ENCODE data around the gene FASN. TPM values are rescaled to one million over a fixed set of nuclear protein-coding genes. Genes with fewer than 3 reads are reported as not detected.
A peak's percentile ranks its signal among the peaks of the same experiment; 100 is the strongest.

Gene FASN
- total and polyA plus RNA-seq, 2 of the 4 experiments (the other 2 are of a cell fraction) = 12.4 to 56.0 TPM

DNA sequence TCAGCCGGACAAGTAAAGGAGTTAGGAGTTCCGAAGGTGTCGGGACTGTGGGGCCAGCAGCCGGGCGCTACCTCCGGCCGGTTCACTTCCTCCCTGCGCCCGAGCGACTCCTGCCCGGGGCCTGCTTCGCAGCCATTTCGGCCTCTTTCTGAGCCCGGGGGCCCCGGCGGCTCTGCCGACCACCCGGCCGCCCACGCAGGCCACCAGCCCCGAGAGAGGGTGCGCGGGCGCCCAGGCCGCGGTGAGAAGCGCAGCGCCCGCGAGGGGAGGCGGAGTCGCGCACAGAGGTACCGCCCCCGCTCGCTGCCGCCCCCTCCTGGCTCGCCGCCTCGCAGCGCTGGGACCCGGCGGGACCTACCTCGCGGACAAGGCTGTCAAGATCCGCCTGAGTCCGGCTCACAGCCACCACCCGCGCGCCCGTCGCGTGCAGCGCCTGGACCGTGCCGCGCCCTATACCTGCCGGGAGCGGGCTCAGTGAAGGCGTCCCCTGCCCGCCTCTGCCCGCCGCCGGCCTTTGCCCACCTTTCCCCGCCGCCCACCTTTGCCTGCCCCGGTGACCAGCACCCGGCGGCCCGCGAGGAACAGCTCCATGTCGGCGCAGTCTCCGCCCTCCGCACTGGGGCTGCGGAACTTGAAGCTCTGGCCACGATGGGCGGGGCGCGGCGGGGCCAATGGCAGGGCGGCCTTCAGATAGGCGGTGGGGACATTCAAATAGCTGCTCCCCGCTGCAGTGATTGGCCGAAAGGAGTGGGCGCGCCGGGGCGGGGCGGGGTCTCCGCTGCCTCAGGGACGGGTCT, 60.7 kb downstream of the FASN start, which contains the start of gene DCXR (continued):
- peak; percentile 66; the same call in 1 of the 2 replicates for TF ChIP-seq MAZ (IDR thresholded peaks at IDR 0.05; ENCODE audit: borderline replicate concordance, low read depth, low read length)
- TF ChIP-seq, protein P1, sequence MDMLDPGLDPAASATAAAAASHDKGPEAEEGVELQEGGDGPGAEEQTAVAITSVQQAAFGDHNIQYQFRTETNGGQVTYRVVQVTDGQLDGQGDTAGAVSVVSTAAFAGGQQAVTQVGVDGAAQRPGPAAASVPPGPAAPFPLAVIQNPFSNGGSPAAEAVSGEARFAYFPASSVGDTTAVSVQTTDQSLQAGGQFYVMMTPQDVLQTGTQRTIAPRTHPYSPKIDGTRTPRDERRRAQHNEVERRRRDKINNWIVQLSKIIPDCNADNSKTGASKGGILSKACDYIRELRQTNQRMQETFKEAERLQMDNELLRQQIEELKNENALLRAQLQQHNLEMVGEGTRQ (IDR thresholded peaks at IDR 0.05; ENCODE audit: low read depth, low read length) = no peak

- POLR2A ChIA-PET (ENCODE audit: unreplicated experiment) = no interaction called here
Measured at GRCh38 chr17:82036634-82037091, 61.4 kb downstream of the FASN start.

More at GRCh38 chr17:82036634-82037091, 61.4 kb downstream of the FASN start:
- in situ Hi-C loops (cut with MboI; ENCODE audit: low sequenced_read_pairs) = no loop called here
- Histone ChIP-seq H4K8ac (ENCODE audit: low read depth in 2 of 2, low read length in 2 of 2) (peak overlapping the region in 1 of 2 experiments; percentile 53; a peak in 2 of 4 replicates), H3K4ac (ENCODE audit: low read depth, low read length) (peak overlapping the region; percentile 22), H3K27me3 (ENCODE audit: control insufficient read depth, insufficient read depth, low read length) (no peaks in the 10 kb centered on the region), H3K14ac (replicated peaks; ENCODE audit: low read depth, low read length) (peak overlapping the region; percentile 72; the same call in 1 of the 2 replicates), H3K4me3 (ENCODE audit: insufficient read depth, low read depth, low read length) (peak overlapping the region; percentile 54), H2BK20ac (ENCODE audit: low read depth, low read length) (no peak overlapping the region), H2BK120ac (ENCODE audit: low read depth, low read length) (no peak overlapping the region), H3K9ac (ENCODE audit: low read depth, low read length) (peak overlapping the region; percentile 61), H3K56ac (ENCODE audit: extremely low read depth, insufficient read depth, low read length) (peak overlapping the region; percentile 48; the same call in 1 of the 2 replicates), H3K27ac (ENCODE audit: insufficient read depth, low read length) (peak overlapping the region; percentile 58), H4K5ac (ENCODE audit: low read depth, low read length) (no peak overlapping the region; the same call in 1 of the 2 replicates), H2BK15ac (ENCODE audit: low read depth, low read length) (no peak overlapping the region), H2AK9ac (replicated peaks; ENCODE audit: low read depth, low read length, poor library complexity) (peak overlapping the region; percentile 97), H4K20me1 (ENCODE audit: insufficient read depth, low read length) (peaks cover 5% of the 10 kb centered on the region), H3K23ac (ENCODE audit: low read depth, low read length) (peak overlapping the region; percentile 33; the same call in 1 of the 2 replicates), H3K4me2 (ENCODE audit: low read depth, low read length) (peak overlapping the region; percentile 94), H3K4me1 (ENCODE audit: control insufficient read depth, insufficient read depth, low read length) (peaks cover 11% of the 10 kb centered on the region), H3K18ac (ENCODE audit: low read depth, low read length) (no peak overlapping the region), H3K9me1 (ENCODE audit: insufficient read depth, low read length) (0 out of 2 replicates have a peak, but pooled peaks cover 7% of the 10 kb centered on the region), H2AFZ (replicated peaks; ENCODE audit: low read length, poor library complexity) (peak overlapping the region; percentile 96), H3K79me1 (ENCODE audit: low read depth in 1 of 2, low read length in 2 of 2) (peaks cover 7 to 12% of the 10 kb centered on the region in 2 experiments), H2BK5ac (ENCODE audit: low read depth, low read length, poor library complexity, severe bottlenecking) (no peak overlapping the region), H3K36me3 (ENCODE audit: control insufficient read depth, insufficient read depth, low read length) (no peaks in the 10 kb centered on the region), H3K9me3 (ENCODE audit: control insufficient read depth, insufficient read depth, low read length) (no peaks in the 10 kb centered on the region), H4K91ac (ENCODE audit: insufficient read depth, low read depth, low read length) (no peak overlapping the region), H2AK5ac (ENCODE audit: low read depth, low read length) (peak overlapping the region; percentile 33; the same call in 1 of the 2 replicates)
- dilution Hi-C loops (cut with HindIII; ENCODE audit: low sequenced_read_pairs, unreplicated experiment) = no loop called here
- no peak for TF ChIP-seq RFX5 (IDR thresholded peaks at IDR 0.05; ENCODE audit: low read depth, low read length)
- TF ChIP-seq NFE2L2 (IDR thresholded peaks at IDR 0.05; ENCODE audit: low read depth, low read length) = no peak
- no peak for TF ChIP-seq RCOR1 (IDR thresholded peaks at IDR 0.05; ENCODE audit: insufficient replicate concordance, low read length)
- ATAC-seq (ENCODE audit: low read depth) (no peak), DNase-seq (no peak)
- WGBS, 2 experiments (ENCODE audit: extremely low coverage in 2 of 2, insufficient read length in 1 of 2) = 42% methylated on average over 15 of the region's 23 CpGs; no CpG with 5 or more reads in 1 of the 2 experiments
- BruUV-seq (replicated peaks) = no TSS peak
- intact Hi-C loops (cut with micrococcal nuclease) = loop anchor here (2.0 to 10.0 kb wide), 2 partner anchors 62 to 288 kb away; partner anchors contain the start of gene FASN
- CTCF ChIA-PET = interaction anchor here (1.7 kb wide), 1 partner anchor 16 kb away, joined by 5 read pairs; no protein-coding TSS in a partner anchor
